Mucosa of descending colon (tissue), 3 donors: Measurements from ENCODE around the gene HS3ST5. TPM values are rescaled to one million over a fixed set of nuclear protein-coding genes. Genes with fewer than 3 reads are reported as not detected.

Experiments
- ATAC-seq: fragments of 200-7000 bp; cut with Tn5 transposase; one replicate; pipeline ENCODE4 v1.9.1; 2020; ENCODE audit warnings: mild to moderate bottlenecking, moderate library complexity
- DNase-seq, 3 donors: peaks; one replicate each; pipeline ENCODE4 v3.0.0-alpha.2; 2020
- H3K36me3 ChIP-seq: fragments of 200-600 bp; one replicate; pipeline ENCODE4 v1.8.0; 2021; ENCODE audit warnings: low read depth, mild to moderate bottlenecking
- H3K4me1 ChIP-seq: fragments of 200-600 bp; one replicate; pipeline ENCODE4 v1.8.0; 2021; ENCODE audit warnings: low read depth, mild to moderate bottlenecking
- H3K4me3 ChIP-seq: fragments of 200-600 bp; one replicate; pipeline ENCODE4 v1.8.0; 2021; ENCODE audit warnings: mild to moderate bottlenecking
- H3K9me3 ChIP-seq: fragments of 200-600 bp; one replicate; pipeline ENCODE4 v1.8.0; 2021; ENCODE audit warnings: mild to moderate bottlenecking
- intact Hi-C, 2 donors: fragments of 100-400 bp; cut with DNase I in 1 of 2; cut with micrococcal nuclease in 1 of 2; formaldehyde crosslinking; loops; one replicate each; pipeline versions ENCODE4 v1.11.0 to v1.11.1; 2022; cut with DNase I, micrococcal nuclease
- total RNA-seq, 3 donors: library from RNA; stranded (reverse); fragmentation: NEBNext Ultra II Directional in 2 of 3; extraction: Animal tissue kit (Norgen Biotek cat#: 25700) in 2 of 3; gene quantifications; one replicate each; pipeline versions ENCODE4 v1.2.1 to v1.2.4, GENCODE V29; 2021 to 2023
- TF ChIP-seq, protein P1 (sequence below): fragments of 200-600 bp; IDR thresholded peaks from one replicate; pipeline ENCODE4 v1.8.0; 2022; ENCODE audit warnings: antibody characterized with exemption, mild to moderate bottlenecking
- donor health status: DM: no; HTN: no; CAD: no; lungs with moderate emphysema.
- donor health status: DM: no; HTN: no; CAD: no.
- donor health status: DM: no; HTN: yes; CAD: no.

HS3ST5 gene
- total RNA-seq, 3 donors from 2014 or later = 0.12 to 1.0 TPM; not detected in 1

DNA sequence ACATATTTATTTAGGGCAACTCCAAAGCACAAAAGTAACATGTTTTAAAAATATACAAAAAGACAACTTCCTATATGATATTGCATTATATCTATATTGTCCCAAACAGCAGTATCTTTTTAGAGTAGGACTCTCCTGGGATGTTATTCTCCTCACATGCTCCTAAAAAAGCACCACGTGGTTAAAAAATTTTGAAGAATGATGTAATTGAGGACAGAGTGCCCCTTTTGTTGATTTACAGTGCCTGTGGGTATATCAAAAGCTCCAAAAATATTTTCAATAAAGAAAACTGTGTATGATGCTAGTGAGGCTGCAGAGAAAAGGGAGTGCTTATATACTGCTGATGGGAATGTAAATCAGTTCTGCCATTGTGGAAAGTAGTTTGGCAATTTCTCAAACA is 241.6 kb downstream of the HS3ST5 start:
- no peak for DNase-seq
- Histone ChIP-seq H3K4me3 (no peak overlapping the region), H3K36me3 (no peaks in the 10 kb centered on the region), H3K9me3 (no peaks in the 10 kb centered on the region), H3K4me1 (no peaks in the 10 kb centered on the region)
- ATAC-seq = no peak
- TF ChIP-seq, protein P1, sequence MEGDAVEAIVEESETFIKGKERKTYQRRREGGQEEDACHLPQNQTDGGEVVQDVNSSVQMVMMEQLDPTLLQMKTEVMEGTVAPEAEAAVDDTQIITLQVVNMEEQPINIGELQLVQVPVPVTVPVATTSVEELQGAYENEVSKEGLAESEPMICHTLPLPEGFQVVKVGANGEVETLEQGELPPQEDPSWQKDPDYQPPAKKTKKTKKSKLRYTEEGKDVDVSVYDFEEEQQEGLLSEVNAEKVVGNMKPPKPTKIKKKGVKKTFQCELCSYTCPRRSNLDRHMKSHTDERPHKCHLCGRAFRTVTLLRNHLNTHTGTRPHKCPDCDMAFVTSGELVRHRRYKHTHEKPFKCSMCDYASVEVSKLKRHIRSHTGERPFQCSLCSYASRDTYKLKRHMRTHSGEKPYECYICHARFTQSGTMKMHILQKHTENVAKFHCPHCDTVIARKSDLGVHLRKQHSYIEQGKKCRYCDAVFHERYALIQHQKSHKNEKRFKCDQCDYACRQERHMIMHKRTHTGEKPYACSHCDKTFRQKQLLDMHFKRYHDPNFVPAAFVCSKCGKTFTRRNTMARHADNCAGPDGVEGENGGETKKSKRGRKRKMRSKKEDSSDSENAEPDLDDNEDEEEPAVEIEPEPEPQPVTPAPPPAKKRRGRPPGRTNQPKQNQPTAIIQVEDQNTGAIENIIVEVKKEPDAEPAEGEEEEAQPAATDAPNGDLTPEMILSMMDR = no peak
- intact Hi-C loops = no loop called here

DNA sequence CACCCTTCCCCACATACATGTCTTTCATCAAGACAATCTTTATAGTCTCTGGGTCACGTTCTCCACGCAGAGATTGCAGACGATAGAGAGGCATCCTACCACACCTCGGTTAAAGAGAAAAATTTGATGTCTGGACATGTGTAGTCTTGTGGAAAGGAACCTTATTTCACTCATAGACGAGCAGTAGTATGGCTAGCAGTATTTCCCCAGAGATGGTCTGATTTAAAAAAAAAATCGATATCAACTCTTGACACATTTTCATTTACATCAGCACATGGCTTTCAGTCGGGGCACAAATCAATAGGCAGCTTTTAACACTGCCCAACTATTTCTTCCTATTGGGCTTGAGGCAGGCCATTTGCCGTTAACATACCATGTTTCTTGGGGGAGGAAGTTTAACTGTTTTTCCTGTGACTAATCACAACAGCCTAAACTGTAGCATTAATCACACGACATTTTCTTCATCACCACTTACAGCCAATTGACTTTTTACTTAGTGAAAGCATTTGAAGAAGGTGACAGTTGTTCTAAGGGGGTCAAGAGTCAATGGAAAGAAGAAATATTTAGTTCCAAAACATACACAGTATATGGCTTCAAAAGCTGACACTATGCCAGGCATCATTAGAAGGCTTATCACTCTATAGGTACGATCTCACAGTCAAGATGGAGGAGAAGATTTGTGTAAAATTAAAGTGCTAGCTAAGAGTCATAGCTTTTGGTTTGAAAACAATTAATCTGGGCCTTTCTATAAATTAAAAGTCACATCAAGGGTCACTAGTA is 242.4 kb downstream of the HS3ST5 start:
- no peaks in the 10 kb centered on the region for H3K36me3 ChIP-seq
- H3K4me1 ChIP-seq = no peaks in the 10 kb centered on the region
- TF ChIP-seq, protein P1 = no peak
- intact Hi-C loops = no loop called here
- DNase-seq (no peak), ATAC-seq (no peak)
- H3K9me3 ChIP-seq = no peaks in the 10 kb centered on the region
- no peak overlapping the region for H3K4me3 ChIP-seq

DNA sequence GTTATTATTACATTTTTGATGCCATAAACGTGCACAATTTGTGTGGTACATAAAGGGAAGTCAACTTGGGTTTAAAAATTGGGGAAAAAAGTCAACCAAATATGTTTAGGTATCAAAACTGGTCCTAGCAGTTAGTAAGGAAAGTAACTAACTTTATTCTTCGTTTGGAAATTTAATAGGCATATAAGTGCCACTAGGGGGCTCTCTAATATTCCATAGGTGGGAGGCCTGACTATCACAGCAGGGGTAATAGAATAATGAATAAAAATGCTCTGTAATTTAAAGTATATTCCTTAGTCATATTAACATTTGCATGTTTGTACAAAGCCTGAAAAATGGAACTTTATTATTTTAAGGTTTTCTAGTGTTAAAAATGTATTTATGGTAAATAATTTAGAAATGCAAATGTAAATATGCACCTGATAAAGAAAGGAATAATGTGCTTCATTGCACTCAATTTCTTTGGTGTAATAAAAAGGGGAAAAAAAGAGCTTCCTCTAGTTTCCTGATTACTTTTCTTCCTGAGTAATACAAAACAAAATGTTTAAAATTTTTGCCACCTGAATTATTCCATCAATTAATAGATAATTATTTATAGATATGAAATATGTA is 246.2 kb downstream of the HS3ST5 start:
- Histone ChIP-seq H3K4me1 (no peaks in the 10 kb centered on the region), H3K36me3 (no peaks in the 10 kb centered on the region), H3K4me3 (no peak overlapping the region), H3K9me3 (no peaks in the 10 kb centered on the region)
- DNase-seq (peak in 1 of 3 donors; percentile 43), ATAC-seq (peak; percentile 36)
- intact Hi-C loops = no loop called here
- TF ChIP-seq, protein P1 = peak; percentile 34

DNA sequence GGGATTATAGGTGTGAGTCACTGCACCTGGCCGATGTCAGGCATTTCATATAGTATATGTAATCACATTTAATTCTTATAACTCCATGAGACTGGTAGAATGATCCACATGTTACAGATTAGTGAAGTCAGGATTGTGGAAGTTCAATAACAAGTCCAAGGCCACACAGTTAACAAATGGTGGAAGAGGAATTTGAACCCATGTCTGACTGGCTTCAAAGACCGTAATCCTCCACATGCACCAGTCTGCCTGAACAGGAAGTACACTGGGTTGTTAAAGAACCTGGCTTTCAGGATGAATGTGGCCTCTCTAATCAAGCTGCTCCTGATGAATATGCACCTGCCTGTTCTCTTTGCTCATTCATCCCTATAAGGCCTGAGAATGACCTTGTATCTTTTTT is 249.9 kb downstream of the HS3ST5 start:
- Histone ChIP-seq H3K36me3 (no peaks in the 10 kb centered on the region), H3K4me1 (no peaks in the 10 kb centered on the region), H3K9me3 (no peaks in the 10 kb centered on the region), H3K4me3 (no peak overlapping the region)
- ATAC-seq = peak; percentile 24
- DNase-seq = no peak
- intact Hi-C loops = no loop called here
- TF ChIP-seq, protein P1 = no peak

DNA sequence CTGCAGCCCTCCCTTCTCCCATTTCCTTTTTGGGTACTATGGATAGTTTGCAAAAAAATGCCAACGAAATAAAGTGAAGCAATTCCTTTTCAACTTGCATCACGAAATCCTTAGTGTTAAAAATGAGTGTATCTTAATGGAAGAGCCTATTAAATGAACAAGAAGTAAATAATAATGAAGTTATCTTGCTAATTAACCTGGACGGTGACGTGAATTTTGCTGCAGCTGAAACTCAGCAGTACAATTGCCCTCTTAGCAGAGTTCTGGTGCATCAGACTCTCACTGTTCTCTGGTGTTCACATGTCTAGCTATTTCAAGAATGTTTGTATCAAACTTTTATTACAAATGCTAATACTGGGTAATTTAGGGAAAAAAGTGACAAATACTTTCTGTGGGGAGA is 252.2 kb downstream of the HS3ST5 start:
- intact Hi-C loops = no loop called here
- ATAC-seq = no peak

More for the DNA sequence above, 252.2 kb downstream of the HS3ST5 start:
- H3K4me1 ChIP-seq = no peaks in the 10 kb centered on the region
- DNase-seq = no peak
- TF ChIP-seq, protein P1 = no peak
- no peak overlapping the region for H3K4me3 ChIP-seq
- H3K9me3 ChIP-seq = no peaks in the 10 kb centered on the region
- H3K36me3 ChIP-seq = no peaks in the 10 kb centered on the region
